T1000 (cell line): ENCODE measurements around the gene IGF2R.
"Not testable (repeated sequence)": the region's sequence is repeated elsewhere in the genome, so short reads cannot be mapped to it uniquely, and the experiment has no call there.

Source experiments
- DNase-seq: peaks from one replicate; lab custom pipeline; 2025; ENCODE audit warnings: mixed read lengths; lab: John Stamatoyannopoulos, UW

IGF2R gene

DNA sequence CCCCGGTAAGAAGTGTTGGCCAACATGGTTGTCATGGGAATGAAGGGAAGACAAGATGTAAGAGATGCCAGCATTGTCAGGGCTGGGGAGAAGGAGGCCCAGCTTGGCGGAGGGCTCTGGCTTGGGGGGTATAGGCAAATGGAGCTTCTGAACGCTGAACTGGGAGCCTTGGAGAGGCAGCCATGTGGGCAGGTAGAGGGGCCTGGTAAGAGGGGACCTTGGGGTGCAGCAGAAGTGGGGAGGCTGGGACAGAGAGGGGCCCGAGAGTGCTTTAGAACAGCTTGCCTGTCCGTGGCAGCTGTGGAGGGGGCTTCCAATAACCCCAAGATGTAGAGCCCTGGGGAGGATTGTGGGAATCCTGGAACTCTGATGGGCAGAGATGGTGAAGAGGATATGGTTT is 155.7 kb downstream of the IGF2R start:
- no peak for DNase-seq

- DNase-seq, result not testable (repeated sequence)
Observed at GRCh38 chr6:160125105-160125504, 156.2 kb downstream of the IGF2R start.

DNA sequence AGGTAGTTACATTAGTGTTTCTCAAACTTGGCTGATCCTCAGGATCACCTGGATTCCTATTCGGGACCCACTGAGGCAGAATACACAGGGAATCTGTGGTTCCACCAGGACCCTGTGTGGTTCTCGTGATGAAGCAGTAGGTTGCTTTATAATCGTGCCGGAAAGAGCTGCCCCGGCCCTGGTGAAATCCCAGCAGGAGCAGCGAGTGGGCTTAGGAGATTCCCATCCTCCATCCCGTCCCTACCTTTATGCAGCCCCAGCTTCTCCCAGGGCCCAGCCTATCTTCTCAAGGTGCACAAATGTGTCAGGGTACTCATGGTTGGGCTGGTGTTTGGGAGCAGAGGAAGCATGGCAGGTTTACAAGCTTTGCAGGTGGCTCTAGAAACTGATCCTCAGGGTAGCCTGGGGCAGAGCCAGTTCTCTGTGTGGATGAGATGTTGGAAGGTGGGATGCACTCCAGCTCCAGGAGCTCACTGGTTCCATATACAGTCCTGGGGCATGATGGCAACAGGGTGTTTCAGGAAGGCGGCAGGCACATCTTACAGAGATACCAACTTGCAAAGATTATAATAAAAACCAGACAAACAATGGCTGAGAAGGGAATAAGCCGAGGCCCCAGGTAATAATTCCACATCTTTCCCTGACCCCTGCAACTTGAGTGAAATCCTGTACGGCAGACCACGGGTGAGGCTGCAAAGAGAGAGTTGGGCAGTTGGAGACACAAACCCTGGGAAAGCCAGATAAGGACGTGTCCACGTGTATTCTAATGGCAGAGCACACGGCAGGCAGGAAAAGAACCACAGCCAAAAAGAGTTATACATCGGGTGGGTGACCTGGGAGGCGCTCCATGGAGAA is 158.6 kb downstream of the IGF2R start:
- no peak for DNase-seq

- no peak for DNase-seq
Observed at GRCh38 chr6:160128125-160128683, 159.3 kb downstream of the IGF2R start.

DNA sequence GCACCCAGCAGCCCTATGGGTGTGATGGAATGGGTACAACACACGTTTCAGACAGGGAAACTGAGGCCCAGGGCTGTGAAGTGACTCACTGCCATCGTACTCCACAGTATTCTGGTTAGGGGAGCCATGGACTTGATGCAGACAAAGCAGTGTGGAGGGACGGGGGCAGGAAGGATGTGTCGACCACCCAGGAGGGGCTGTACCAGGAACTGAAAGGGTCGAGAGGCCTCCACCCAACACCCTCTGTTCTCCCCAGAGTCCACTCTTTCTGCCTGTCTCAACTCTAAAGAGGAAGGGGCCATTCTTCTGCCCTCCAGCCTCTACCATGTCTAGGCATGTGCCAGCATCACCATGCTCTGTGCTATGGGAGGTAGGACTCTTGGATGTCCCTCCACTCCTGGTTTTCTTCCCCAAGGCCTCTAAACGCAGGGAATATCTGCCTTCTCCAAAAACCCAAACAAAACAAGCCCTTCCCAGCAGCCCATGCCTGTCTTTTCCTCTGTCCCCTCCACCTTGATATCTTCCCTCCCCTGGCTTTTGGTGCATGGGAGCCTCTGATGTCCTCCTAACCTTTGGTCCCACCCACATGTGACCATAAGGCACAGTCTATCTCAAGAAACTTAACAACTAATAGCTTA is 160.1 kb downstream of the IGF2R start:
- no peak for DNase-seq

DNA sequence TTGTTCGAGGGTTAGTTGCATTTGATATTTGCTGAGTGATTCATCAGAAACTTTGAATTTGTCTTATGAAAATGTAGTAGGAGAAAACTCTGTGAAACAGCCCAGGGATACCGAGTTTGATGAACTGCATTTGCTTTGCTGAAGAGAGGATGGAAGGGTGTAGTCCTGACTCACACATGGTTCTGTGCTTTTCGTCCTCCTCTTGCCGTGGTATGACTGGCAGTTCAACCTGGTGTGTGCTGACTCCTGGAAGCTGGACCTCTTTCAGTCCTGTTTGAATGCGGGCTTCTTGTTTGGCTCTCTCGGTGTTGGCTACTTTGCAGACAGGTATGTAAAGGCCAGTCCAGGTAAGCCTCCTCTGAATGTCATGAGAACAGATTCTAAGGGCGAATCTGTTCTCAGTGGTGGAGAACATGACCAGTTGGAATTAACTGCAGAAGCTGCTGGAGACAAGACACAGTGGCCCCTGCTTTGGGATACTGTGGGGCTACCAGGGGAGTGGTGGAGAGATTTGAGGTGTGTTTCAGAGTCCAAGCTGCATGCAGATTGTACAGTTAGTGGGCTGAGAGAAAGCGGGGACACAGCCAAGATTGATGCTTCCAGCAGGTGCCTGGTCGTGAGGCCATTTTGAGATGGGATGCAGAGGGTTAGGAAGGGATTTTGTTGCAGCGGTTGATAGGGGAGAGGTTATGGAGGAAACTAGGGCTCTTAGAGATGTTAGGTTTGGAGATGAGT is 161.2 kb downstream of the IGF2R start:
- DNase-seq, result no peak

- DNase-seq, result no peak
Observed at GRCh38 chr6:160130729-160131484, 162.0 kb downstream of the IGF2R start.

- DNase-seq, result no peak
Observed at GRCh38 chr6:160131636-160132296, 162.9 kb downstream of the IGF2R start.

GRCh38 chr6:160132297-160132637 is 163.4 kb downstream of the IGF2R start:
- no peak for DNase-seq

DNA sequence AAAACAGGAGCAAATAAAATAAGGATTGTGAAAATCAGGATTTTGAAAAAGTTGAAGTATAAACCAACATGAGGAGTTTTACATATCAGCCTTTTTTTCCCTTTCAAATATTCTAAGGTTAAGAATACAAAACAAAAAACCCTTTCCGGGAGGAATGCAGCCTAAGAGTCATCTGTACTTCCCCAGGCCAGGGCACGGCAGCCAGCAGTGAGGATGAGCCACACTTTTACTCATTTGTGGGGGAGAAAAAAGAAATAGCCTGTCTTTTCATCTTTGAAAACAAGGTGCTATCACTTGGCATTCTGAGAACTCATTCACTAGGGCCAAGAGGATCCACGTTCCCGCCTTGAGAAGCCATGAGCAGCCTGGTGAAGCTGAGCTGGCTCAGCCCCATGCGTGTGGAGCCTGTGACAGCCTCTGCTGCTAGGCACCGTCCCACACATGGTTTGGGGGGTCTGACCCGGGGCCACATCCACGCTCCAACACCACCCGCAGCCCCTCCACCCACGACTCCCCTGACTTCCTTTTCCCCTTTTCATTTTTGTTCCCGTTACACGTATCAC is 164.0 kb downstream of the IGF2R start:
- no peak for DNase-seq

GRCh38 chr6:160133441-160134336 is 164.8 kb downstream of the IGF2R start:
- no peak for DNase-seq

- not testable (repeated sequence) for DNase-seq
Observed at GRCh38 chr6:160134337-160134751, 165.5 kb downstream of the IGF2R start.

- no peak for DNase-seq
Observed at GRCh38 chr6:160134779-160135547, 166.1 kb downstream of the IGF2R start.

GRCh38 chr6:160135907-160136655 is 167.2 kb downstream of the IGF2R start:
- no peak for DNase-seq

- no peak for DNase-seq
Observed at GRCh38 chr6:160137130-160137988, 168.5 kb downstream of the IGF2R start.

DNA sequence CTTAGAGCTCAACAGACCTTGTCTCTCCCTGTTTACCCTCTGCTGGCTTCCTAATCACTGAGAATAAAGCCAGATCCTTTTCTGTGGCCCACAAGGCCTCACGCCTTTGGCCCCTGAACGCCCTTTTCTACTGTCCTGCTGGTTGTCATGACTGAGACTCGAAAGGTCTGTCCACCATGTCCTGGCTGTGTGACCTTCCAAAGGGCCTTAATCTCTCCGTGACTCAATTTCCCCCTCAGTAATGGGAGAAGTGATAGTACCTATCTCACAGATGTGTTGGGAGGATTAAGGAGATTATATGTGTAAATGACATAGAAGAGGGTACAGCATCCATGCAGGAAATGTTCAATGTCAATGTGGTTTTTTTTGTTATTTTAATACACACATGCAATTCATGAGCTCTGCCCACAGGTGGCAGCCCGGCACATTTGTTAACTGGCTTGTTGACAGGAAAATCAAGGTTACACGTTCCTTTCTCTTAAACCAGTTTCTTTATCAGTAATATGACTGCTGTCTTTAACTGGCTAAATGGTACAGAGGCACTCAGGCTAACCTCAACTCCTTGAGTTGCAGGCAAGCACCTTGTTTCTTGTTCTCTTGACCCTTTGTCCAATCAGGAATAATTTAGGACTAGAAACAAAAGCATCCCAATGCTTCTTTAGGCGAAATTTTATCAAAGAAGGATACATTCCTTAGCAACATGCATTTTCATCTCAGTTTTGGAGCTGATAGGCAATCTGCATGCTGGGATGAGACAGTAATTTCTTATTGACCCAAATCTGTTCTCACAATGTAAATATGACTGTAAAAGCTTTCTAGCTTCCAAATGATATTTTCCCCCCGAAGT is 169.3 kb downstream of the IGF2R start:
- DNase-seq, result no peak
